ENCODE results near the gene SETD7.

- TF ChIP-seq, protein P1, sequence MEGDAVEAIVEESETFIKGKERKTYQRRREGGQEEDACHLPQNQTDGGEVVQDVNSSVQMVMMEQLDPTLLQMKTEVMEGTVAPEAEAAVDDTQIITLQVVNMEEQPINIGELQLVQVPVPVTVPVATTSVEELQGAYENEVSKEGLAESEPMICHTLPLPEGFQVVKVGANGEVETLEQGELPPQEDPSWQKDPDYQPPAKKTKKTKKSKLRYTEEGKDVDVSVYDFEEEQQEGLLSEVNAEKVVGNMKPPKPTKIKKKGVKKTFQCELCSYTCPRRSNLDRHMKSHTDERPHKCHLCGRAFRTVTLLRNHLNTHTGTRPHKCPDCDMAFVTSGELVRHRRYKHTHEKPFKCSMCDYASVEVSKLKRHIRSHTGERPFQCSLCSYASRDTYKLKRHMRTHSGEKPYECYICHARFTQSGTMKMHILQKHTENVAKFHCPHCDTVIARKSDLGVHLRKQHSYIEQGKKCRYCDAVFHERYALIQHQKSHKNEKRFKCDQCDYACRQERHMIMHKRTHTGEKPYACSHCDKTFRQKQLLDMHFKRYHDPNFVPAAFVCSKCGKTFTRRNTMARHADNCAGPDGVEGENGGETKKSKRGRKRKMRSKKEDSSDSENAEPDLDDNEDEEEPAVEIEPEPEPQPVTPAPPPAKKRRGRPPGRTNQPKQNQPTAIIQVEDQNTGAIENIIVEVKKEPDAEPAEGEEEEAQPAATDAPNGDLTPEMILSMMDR (IDR thresholded peaks at IDR 0.05; ENCODE audit: low read length): no peak
- TF ChIP-seq EZH2 (IDR thresholded peaks at IDR 0.05; ENCODE audit: borderline replicate concordance, low read length): no peak
These were observed 12.4 kb upstream of the SETD7 start for GRCh38 chr4:139568206-139568955.

Measured in OCI-LY1 (cell line).